ENCODE results near the gene MELTF.

The MELTF gene

GRCh38 chr3:196994056-196994455, 35.6 kb downstream of the MELTF start:
- no peak for DNase-seq (ENCODE audit: low read depth, low spot score)

- no peak for DNase-seq (ENCODE audit: low read depth, low spot score)
Measured at GRCh38 chr3:196992461-196993065, 37.1 kb downstream of the MELTF start.

- DNase-seq (ENCODE audit: low read depth, low spot score): no peak
Measured at GRCh38 chr3:196991581-196992460, 37.8 kb downstream of the MELTF start.

DNA sequence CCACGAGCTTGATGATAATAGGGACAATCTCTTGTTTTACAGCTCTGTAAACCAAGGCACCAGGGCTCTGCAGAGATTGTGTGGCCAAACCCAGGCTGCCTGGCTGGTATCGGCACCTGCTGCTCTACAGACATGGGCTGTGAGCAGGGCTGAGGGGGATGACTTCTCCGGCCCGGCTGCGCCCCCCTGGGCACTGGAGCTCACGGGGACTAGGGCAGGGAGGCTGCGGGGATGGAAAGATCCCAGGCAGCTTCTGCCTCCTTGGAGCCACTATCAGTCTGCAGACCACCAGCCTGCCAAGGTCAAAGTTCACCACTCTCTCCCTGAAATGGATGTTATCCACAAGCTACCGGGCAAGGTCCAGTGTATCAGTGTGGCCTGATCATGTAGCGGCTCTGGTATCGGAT, 39.0 kb downstream of the MELTF start:
- DNase-seq (ENCODE audit: low read depth, low spot score): no peak

DNA sequence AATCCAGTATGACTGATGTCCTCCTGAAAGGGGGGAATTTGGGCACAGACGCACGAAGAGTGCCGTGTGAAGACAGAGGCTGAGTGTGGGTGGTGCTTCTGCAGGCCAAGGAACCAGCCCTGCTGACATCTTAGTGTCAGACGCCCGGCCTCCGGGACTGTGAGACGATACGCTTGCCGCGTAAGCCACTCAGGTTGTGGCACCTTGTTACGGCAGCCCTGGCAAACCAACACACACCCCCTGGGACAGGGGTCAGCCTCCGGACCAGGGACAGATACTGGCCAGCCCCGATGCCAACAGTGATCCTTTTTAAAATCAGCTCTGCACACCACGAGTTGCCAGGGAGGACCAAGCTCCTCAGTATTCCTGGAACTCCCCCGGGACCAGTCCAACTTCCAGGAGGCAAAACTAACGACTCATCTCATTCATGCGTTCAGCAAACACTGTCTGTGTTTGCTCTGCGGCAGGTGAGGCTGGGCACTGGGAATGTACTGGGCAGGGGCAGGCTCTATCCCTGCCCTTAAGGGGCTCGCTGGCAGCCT, 39.8 kb downstream of the MELTF start:
- DNase-seq (ENCODE audit: low read depth, low spot score): no peak

- DNase-seq (ENCODE audit: low read depth, low spot score): no peak
Measured at GRCh38 chr3:196988241-196989029, 41.2 kb downstream of the MELTF start.

DNA sequence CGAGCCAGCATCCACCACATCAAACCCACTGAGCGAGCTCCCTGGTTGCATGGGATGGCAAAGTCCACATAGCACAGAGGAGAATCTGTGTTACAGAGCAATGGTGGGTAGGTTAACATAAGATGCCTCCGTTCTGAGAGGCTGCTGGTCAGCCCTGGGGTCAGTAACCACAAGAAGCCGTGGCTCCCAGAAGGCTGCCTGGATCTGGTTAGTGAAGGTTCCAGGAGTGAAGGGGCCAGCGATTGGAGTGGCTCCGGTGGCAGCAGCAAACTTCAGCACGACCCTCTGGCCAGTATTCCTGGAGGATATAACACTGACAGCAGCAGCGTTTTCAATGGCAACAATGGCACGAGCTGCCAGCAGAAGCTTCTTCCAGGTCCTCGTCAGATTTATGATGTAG, 42.6 kb downstream of the MELTF start:
- DNase-seq (ENCODE audit: low read depth, low spot score): no peak

DNA sequence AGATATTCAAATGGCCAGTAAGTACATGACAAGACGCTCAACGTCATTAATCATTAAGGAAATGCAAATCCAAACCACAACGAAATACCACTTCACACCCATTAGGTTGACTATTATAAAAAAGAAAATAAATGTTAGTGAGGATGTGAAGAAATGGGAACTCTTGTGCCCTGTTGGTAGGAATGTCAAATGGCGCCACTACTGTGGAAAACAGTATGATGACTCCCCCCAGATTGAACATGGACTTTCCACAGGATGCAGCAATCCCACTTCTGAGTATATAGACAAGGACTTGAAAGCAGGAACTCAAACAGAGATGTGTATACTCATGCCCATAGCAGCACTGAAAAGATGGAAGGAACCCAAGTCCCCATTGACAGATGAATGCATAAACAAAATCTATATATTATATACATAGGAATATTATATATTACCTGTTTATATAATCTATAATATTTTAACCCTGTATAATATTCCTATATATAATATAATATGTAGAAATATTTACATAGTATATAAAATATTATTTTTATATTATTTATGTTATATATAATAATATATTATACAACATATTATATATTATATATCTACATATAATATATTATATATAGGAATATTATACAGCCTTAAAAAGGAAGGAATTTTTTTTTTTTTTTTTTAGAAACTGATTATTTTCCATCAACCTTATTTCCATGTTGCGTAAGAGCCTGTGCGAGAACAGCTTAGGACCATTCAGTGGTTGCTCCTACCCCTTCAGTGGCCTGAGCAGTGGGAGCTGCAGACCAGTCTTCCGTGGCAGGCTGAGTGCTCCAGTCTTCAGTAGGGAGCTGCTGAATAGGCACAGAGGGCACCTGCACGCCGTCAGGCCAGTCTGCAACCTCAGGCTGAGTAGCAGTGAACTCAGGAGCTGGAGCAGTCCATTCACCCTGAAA, 43.4 kb downstream of the MELTF start:
- no peak for DNase-seq (ENCODE audit: low read depth, low spot score)

GRCh38 chr3:196985298-196985697, 44.3 kb downstream of the MELTF start:
- no peak for DNase-seq (ENCODE audit: low read depth, low spot score)

- no peak for DNase-seq (ENCODE audit: low read depth, low spot score)
Measured at GRCh38 chr3:196983186-196983585, 46.4 kb downstream of the MELTF start.

GRCh38 chr3:196981657-196982056, 48.0 kb downstream of the MELTF start:
- DNase-seq (ENCODE audit: low read depth, low spot score): no peak

DNA sequence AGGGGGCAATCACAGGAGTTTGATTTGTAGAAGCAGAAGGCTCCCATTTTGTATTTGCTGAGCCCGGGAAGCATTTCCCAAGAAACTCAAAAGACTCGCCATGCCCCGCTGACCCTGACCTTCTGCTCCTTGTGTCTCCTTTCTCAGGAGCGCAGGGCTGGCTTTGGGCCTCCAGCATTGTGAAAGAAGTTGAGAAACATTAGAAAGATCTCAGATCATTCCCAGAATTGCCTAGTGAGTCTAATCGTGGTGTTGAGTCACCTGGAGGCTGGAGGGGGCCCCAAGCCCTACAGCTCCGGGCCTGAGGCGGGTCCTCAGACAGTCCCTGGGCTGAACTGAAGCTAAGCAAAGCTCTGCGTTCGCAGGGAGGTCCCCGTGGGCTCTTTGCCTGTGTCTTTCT, 50.1 kb downstream of the MELTF start:
- no peak for DNase-seq (ENCODE audit: low read depth, low spot score)

- no peak for DNase-seq (ENCODE audit: low read depth, low spot score)
Measured at GRCh38 chr3:196976941-196977340, 52.7 kb downstream of the MELTF start.

- no peak for DNase-seq (ENCODE audit: low read depth, low spot score)
Measured at GRCh38 chr3:196975349-196975748, 54.3 kb downstream of the MELTF start.

DNA sequence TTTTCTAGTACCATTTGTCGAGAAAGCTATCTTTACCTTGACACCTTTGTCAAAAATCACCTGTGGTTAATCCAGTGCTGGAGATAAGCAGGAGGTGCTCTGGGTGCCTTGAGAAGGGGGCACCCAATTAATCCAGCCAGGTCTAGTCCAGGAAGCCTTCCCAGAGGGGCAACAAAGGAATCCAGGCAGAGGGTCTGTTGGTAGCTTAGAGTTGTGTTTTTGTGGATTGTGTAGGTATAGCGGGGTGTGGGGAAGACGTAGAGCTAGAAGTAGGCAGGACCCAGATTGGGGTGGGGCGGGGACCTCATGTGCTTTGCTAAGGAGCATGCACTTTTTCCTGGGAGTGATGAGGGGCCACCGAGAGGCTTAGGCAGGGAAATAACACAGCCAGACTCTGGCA, 55.0 kb downstream of the MELTF start:
- DNase-seq (ENCODE audit: low read depth, low spot score): no peak

DNA sequence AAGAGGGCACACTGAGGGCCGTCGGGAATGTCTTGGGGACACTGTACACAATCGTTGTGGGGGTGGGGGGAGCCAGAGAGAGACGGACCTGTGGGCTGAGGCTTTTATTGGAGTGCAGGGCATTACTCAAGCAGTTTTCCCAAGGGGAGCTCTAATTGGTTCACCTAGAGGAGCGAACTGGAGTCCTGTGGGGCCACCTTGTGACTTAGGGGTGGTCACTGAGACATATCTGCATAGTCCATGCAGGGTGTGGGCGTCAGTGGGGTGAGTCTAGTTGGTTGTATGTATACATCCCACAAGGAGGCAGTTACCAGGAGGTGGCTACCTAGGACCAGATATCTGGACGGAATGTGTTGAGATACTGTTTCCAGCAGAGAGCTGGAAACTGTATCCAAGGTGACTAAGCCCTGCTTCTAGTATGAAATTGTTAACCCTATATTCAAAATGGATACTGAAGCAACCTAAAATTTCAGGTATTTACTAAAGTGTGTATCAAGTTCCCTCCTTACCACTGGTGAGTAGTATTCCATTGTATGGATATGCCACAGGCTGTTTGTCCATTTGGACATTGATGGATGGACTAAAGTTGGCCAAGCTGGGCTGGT, 58.4 kb downstream of the MELTF start:
- no peak for DNase-seq (ENCODE audit: low read depth, low spot score)

DNA sequence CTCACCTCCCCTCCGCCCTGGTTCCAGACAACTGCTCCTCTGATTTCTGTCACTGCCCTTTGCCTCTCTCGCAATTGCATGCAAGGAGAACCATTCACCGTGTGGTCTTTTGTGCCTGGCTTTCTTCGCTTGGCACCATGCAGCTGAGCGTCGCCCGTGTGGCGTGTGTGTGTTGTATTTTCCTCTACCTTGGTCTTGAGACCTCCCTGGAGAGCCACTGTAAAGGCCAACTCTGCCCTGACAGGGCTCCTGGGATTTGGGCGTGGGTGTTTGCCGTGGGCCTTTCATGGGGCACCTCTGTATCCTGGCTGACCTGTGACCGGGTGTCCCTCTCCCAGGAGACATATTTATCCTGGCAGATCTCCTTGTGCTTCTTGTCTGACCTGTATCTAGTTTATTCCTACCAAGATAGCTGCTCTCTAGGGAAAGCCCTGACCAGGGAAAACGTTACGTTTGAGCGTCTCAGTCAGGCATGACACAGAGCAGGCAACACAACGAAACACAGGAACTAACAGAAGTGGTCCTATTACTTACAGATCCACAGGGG, 59.0 kb downstream of the MELTF start:
- no peak for DNase-seq (ENCODE audit: low read depth, low spot score)

GRCh38 chr3:196969660-196970546, 59.7 kb downstream of the MELTF start:
- no peak for DNase-seq (ENCODE audit: low read depth, low spot score)

DNA sequence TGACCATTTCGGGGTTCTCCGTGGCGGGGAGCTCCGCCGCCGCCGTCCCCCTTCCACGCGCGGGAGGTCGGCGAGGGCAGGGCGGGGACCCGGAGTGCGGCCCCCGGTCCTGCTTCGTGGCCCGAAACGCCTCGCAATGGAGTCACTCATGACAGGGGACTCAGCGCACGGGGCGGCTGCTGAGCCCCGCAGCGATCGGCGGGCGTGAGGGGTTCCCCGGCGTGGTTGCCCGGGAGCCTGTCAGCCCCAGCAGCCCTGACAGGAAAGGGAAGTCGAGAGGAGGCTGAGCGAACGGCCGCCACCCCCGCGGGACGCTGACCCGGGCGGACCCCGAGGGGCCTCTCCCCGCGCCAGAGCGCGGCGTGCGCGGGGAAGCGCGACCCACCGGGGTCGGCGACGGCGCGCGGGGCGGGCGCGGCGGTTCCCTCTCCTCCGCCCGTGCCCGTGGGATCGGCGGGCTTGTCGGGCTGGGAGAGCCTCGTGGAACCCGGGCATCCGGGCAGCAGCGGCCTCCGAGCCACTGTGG, 60.4 kb downstream of the MELTF start:
- DNase-seq (ENCODE audit: low read depth, low spot score): no peak
